ENCODE data around the gene UGT1A4. TPM values are rescaled to one million over a fixed set of nuclear protein-coding genes. Genes with fewer than 3 reads are reported as not detected.

The UGT1A4 gene
- total RNA-seq, 3 donors from 2014 or later = not detected

Other genes with a start within 250 kb of the UGT1A4 start
- gene USP40, start 152.0 kb upstream of the UGT1A4 start, total RNA-seq = 10 to 100 TPM; 10.8 to 12.5 (median 11.5) TPM
- not detected for gene UGT1A8, start 101.1 kb upstream of the UGT1A4 start, total RNA-seq
- not detected for gene UGT1A10, start 82.3 kb upstream of the UGT1A4 start, total RNA-seq
- gene UGT1A9, start 46.8 kb upstream of the UGT1A4 start, total RNA-seq = not detected
- under 1 TPM in 1 of 3 donors, not detected in 2; 0.10 TPM for gene UGT1A7, start 36.8 kb upstream of the UGT1A4 start, total RNA-seq
- gene UGT1A6, start 25.8 kb upstream of the UGT1A4 start, total RNA-seq = under 1 TPM in 1 of 3 donors, not detected in 2; 0.24 TPM
- gene UGT1A5, start 5.8 kb upstream of the UGT1A4 start, total RNA-seq = not detected
- not detected for gene UGT1A3, start 10.3 kb downstream of the UGT1A4 start, total RNA-seq
- gene UGT1A1, start 41.5 kb downstream of the UGT1A4 start, total RNA-seq = not detected
- not detected for gene MROH2A, start 59.6 kb downstream of the UGT1A4 start, total RNA-seq
- 1 to 10 TPM; 4.3 to 6.2 (median 5.8) TPM for gene HJURP, start 135.8 kb downstream of the UGT1A4 start, total RNA-seq
- under 1 TPM in 1 of 3 donors, not detected in 2; 0.11 TPM for gene TRPM8, start 198.6 kb downstream of the UGT1A4 start, total RNA-seq

All from activated T-cell treated with anti-CD3 and anti-CD28 coated beads, Interleukin-2, amount 50 U/mL, for 4 hours (primary cell).